HL-60 (cell line): ENCODE measurements around the gene CNMD.
"Not testable (repeated sequence)": the region's sequence is repeated elsewhere in the genome, so short reads cannot be mapped to it uniquely, and the experiment has no call there.

ENCODE experiments used
- POLR2AphosphoS5 ChIP-seq: IDR thresholded peaks from 2 replicates; pipeline ENCODE4 v1.6.1; 2012; ENCODE audit warnings: low read depth
- SPI1 ChIP-seq: IDR thresholded peaks from 2 replicates; pipeline ENCODE4 v1.6.1; 2012; ENCODE audit warnings: low read depth, mild to moderate bottlenecking, borderline replicate concordance
- TF ChIP-seq, protein P1 (sequence below): IDR thresholded peaks from one replicate; pipeline ENCODE4 v1.5.1; 2011; ENCODE audit warnings: low read length, control low read depth, inconsistent platforms; ENCODE audit not compliant: insufficient read depth
- TF ChIP-seq, protein P2 (sequence below): IDR thresholded peaks from 2 replicates; pipeline ENCODE4 v1.6.1; 2012; ENCODE audit warnings: low read depth; ENCODE audit not compliant: insufficient replicate concordance

DNA sequence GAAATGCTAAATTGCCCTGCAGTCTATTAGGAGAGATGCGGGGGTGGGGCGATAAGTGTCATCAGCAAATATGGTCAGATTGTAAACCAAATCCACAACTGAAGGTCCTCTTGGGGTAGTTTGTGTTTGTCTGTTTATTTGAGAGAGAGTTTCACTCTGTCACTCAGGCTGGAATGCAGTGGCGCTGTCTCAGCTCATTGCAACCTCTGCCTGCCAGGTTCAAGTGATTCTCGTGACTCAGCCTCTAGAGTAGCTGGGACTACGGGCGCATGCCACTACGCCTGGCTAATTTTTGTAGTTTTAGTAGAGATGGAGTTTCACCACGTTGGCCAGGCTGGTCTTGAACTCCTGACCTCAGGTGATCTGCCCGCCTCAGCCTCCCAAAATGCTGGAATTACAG lies 53.8 kb downstream of the CNMD start:
- TF ChIP-seq, protein P1, sequence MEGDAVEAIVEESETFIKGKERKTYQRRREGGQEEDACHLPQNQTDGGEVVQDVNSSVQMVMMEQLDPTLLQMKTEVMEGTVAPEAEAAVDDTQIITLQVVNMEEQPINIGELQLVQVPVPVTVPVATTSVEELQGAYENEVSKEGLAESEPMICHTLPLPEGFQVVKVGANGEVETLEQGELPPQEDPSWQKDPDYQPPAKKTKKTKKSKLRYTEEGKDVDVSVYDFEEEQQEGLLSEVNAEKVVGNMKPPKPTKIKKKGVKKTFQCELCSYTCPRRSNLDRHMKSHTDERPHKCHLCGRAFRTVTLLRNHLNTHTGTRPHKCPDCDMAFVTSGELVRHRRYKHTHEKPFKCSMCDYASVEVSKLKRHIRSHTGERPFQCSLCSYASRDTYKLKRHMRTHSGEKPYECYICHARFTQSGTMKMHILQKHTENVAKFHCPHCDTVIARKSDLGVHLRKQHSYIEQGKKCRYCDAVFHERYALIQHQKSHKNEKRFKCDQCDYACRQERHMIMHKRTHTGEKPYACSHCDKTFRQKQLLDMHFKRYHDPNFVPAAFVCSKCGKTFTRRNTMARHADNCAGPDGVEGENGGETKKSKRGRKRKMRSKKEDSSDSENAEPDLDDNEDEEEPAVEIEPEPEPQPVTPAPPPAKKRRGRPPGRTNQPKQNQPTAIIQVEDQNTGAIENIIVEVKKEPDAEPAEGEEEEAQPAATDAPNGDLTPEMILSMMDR: not testable (repeated sequence)
- TF ChIP-seq POLR2AphosphoS5, SPI1: not testable (repeated sequence)
- TF ChIP-seq, protein P2, sequence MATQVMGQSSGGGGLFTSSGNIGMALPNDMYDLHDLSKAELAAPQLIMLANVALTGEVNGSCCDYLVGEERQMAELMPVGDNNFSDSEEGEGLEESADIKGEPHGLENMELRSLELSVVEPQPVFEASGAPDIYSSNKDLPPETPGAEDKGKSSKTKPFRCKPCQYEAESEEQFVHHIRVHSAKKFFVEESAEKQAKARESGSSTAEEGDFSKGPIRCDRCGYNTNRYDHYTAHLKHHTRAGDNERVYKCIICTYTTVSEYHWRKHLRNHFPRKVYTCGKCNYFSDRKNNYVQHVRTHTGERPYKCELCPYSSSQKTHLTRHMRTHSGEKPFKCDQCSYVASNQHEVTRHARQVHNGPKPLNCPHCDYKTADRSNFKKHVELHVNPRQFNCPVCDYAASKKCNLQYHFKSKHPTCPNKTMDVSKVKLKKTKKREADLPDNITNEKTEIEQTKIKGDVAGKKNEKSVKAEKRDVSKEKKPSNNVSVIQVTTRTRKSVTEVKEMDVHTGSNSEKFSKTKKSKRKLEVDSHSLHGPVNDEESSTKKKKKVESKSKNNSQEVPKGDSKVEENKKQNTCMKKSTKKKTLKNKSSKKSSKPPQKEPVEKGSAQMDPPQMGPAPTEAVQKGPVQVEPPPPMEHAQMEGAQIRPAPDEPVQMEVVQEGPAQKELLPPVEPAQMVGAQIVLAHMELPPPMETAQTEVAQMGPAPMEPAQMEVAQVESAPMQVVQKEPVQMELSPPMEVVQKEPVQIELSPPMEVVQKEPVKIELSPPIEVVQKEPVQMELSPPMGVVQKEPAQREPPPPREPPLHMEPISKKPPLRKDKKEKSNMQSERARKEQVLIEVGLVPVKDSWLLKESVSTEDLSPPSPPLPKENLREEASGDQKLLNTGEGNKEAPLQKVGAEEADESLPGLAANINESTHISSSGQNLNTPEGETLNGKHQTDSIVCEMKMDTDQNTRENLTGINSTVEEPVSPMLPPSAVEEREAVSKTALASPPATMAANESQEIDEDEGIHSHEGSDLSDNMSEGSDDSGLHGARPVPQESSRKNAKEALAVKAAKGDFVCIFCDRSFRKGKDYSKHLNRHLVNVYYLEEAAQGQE: not testable (repeated sequence)
